ENCODE results near the gene CASP14. TPM values are rescaled to one million over a fixed set of nuclear protein-coding genes. Genes with fewer than 3 reads are reported as not detected.

The CASP14 gene
- polyA plus RNA-seq, 1 experiment: not detected

DNA sequence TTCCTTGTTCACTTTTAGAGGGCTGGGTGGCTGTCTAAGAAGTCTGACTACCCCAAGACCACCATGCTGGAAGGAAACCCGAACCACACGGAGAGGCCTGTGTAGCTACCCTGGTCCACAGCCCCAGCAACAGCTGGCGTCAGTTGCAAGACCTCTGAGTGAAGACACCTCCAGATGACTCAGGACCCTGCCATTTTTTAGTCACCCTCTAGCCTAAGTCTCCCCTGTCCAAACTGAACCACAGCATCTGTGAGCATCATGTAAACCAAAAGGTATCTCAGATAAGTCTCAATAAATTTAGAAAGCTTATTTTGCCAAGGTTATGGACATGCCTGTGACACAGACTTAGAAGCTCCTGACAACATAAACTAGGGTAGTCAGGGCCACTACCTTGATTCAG lies 55.8 kb downstream of the CASP14 start:
- Histone ChIP-seq H3K27me3 (ENCODE audit: control insufficient read depth, insufficient read depth, low read length) (no peaks in the 10 kb centered on the region), H3K4me3 (ENCODE audit: low read depth, low read length) (no peak overlapping the region), H3K36me3 (ENCODE audit: control insufficient read depth, insufficient read depth, low read length) (peaks cover 8% of the 10 kb centered on the region)
- TF ChIP-seq CTCF (IDR thresholded peaks at IDR 0.05; ENCODE audit: insufficient read depth, low read depth, low read length): no peak
- no peak for DNase-seq (ENCODE audit: low read depth)
- ChIA-PET POLR2A (no interaction called here), CTCF (interaction anchor here (0.6 to 1.5 kb wide), 3 partner anchors 13 to 21 kb away, joined by 3 to 4 read pairs (median 3); a partner anchor contains a TSS)

DNA sequence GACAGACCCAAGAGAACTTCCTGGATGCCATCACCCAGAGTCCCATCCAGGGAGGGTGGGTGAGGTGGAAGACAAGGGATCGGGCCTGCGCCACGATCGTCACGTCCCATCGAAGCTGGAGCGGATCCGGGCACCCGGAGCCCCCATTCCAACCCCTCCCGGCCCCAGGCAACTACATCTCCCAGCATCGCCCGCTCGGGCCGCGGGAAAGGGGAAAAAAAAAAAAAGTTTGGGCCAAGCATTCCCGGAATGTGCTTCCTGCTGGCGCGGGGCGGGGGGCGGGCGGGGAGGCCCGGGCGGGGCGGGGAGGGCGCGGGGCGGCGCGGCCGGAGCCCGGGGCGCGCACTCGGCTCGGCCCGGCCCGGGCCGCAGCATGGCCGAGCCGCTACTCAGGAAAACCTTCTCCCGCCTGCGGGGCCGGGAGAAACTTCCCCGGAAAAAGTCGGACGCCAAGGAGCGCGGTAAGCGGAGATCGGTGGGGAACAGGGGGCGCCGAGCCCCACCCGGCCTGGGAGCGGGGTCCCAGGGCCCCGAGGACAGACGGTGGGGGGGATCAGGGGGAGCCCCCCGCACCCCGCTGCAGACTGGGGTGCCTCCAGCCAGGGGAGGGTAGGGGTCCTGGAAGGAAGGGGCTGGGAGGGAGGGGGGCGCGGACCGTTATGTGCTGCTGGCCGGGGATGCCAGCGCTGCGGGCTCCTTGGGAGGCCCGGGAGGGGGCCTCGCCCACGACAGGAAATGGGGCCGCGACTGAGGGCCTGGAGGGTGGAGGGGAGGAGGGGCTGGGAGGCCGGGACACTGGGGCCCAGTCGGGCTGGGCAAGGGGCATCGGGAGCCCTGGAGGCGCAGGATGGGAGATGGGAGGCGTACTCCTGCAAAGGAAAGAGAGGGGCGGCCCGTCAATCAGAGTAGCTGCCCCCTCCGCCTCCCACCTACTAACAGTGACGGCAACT lies 58.1 kb downstream of the CASP14 start, which contains the start of gene SYDE1:
TSS of gene SYDE1 (plus strand) at position 341 of the 950 bp plus-strand sequence. CDS start at position 374, 33 bp downstream.
- DNase-seq (ENCODE audit: low read depth): no peak
- ChIA-PET POLR2A (interaction anchor here (0.7 kb wide), 1 partner anchor 144 kb away, joined by 7 read pairs; no protein-coding TSS in a partner anchor), CTCF (no interaction called here)
- no peaks in the 10 kb centered on the region for H3K27me3 ChIP-seq (ENCODE audit: control insufficient read depth, insufficient read depth, low read length)
- peak within 1 kb of the TSS; percentile 96 for H3K4me3 ChIP-seq (ENCODE audit: low read depth, low read length)
- TF ChIP-seq CTCF (IDR thresholded peaks at IDR 0.05; ENCODE audit: insufficient read depth, low read depth, low read length): no peak
- peaks cover 28% of the 10 kb centered on the region for H3K36me3 ChIP-seq (ENCODE audit: control insufficient read depth, insufficient read depth, low read length)

Other genes starting within 250 kb of the CASP14 start
- gene OR7A5, start 214.3 kb upstream of the CASP14 start, polyA plus RNA-seq (2011; rRNA removed): not detected in 2 replicates
- not detected in 2 replicates for gene OR7C1, start 214.3 kb upstream of the CASP14 start, polyA plus RNA-seq (2011; rRNA removed)
- gene OR7A10, start 200.6 kb upstream of the CASP14 start, polyA plus RNA-seq (2011; rRNA removed): not detected in 2 replicates
- not detected in 2 replicates for gene OR7A17, start 163.3 kb upstream of the CASP14 start, polyA plus RNA-seq (2011; rRNA removed)
- not detected in 2 replicates for gene OR7C2, start 108.0 kb upstream of the CASP14 start, polyA plus RNA-seq (2011; rRNA removed)
- not detected in 2 replicates for gene SLC1A6, start 69.6 kb upstream of the CASP14 start, polyA plus RNA-seq (2011; rRNA removed)
- gene OR1I1, start 32.7 kb downstream of the CASP14 start, polyA plus RNA-seq (2011; rRNA removed): not detected in 2 replicates
- 45.4 and 73.5 TPM in 2 replicates for gene SYDE1, start 57.9 kb downstream of the CASP14 start, polyA plus RNA-seq (2011; rRNA removed)
- 13.3 and 37.6 TPM in 2 replicates for gene NOTCH3, start 151.5 kb downstream of the CASP14 start, polyA plus RNA-seq (2011; rRNA removed)
- 0.04 and 0.05 TPM in 2 replicates for gene EPHX3, start 183.0 kb downstream of the CASP14 start, polyA plus RNA-seq (2011; rRNA removed)